H4 (cell line): ENCODE data around the gene OR6C76. TPM values are rescaled to one million over a fixed set of nuclear protein-coding genes. Genes with fewer than 3 reads are reported as not detected.
"Not testable (repeated sequence)": the region's sequence is repeated elsewhere in the genome, so short reads cannot be mapped to it uniquely, and the experiment has no call there.

Source experiments
- DNase-seq: peaks from one replicate; pipeline ENCODE4 v3.0.0-alpha.2; 2015; ENCODE audit warnings: low spot score
- total RNA-seq: library from RNA; depleted of rRNA; stranded (reverse); fragments of >200 nt; shearing (Covaris generic); gene quantifications from 2 replicates; pipeline ENCODE4 v1.2.3, GENCODE V29; 2014; rRNA removed

The OR6C76 gene
- total RNA-seq, result not detected in 2 replicates

DNA sequence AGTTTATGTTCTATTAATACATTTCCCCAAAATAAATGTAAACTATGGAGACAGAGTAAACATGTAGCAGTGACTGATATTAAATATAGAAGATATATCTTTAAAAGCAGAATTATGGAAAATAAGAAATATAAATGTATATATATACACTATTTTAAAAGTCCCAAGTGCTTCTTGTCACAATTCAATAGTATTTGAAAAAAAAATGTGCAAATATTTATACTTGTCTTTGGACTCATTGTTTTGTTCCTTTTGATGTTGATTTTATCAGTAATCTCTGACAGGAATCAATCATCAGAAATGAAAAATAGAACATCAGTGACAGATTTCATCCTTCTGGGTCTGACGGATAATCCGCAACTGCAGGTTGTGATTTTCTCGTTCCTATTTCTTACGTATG, at the start of gene OR6C76:
OR6C76 (plus strand) TSS at position 301 of the 400 bp plus-strand sequence; CDS start at position 301, 0 bp downstream.
- no peak for DNase-seq

GRCh38 chr12:55385891-55386290, 40.2 kb upstream of the OR6C76 start:
- no peak for DNase-seq

- DNase-seq, result no peak
These were observed 33.8 kb upstream of the OR6C76 start for GRCh38 chr12:55392032-55392795.

DNA sequence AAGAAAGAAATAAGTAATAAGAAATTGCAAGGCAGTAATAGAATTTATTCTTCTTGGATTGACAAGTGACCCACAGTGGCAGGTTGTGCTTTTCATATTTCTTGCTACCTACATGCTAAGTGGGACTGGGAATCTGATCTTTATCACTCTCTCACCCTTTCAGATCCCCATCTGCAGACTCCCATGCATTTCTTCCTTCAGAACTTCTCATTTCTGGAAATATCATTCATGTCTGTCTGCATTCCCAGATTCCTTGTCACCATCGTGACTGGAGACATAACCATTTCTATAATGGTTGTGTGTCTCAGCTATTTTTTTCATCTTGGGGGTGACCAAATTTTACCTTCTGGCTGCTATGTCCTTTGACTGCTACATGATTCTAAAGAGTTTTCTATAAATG, 29.7 kb upstream of the OR6C76 start:
- DNase-seq, result no peak

GRCh38 chr12:55400229-55400628, 25.8 kb upstream of the OR6C76 start, which contains the start of gene OR6C65:
Gene OR6C65 (plus strand): TSS chr12:55400529. CDS start chr12:55400529, 0 bp downstream.
- DNase-seq, result no peak

GRCh38 chr12:55407866-55408265, 18.2 kb upstream of the OR6C76 start:
- DNase-seq, result no peak

DNA sequence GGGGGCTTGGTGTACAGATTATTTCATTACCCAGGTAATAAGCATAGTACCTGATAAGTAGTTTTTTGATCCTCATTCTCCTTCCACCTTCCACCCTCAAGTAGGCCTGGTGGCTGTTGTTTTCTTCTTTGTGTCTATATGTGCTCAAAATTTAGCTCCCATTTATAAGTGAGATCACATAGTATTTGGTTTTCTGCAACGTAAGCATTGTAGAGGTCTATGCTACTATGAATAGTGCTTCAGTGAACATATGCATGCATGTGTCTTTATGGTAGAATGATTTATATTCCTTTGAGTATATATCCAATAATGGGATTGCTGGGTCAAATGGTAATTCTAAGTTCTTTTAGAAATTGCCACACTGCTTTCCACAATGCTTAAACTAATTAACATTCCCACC, 16.9 kb upstream of the OR6C76 start:
- DNase-seq, result not testable (repeated sequence)

DNA sequence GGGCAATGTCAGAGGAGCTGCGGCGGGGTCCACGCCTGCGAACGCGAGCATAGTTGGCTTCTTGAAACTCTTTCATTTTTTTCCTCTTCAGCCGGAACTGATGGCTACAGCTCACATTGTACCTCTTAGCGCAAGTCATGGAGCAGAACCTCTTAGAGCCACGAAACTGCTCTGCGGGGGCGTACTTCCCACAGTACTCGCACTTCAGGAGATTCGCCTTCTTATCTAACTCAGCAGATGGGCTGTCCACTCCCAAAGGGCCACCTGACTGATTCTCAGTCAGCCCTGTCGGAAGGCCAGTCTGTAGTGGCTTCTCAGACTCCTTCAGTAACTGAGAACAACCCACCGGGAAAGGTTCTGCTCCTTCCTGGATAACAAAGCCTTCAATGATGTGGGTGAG, 13.9 kb upstream of the OR6C76 start:
- DNase-seq, result not testable (repeated sequence)

DNA sequence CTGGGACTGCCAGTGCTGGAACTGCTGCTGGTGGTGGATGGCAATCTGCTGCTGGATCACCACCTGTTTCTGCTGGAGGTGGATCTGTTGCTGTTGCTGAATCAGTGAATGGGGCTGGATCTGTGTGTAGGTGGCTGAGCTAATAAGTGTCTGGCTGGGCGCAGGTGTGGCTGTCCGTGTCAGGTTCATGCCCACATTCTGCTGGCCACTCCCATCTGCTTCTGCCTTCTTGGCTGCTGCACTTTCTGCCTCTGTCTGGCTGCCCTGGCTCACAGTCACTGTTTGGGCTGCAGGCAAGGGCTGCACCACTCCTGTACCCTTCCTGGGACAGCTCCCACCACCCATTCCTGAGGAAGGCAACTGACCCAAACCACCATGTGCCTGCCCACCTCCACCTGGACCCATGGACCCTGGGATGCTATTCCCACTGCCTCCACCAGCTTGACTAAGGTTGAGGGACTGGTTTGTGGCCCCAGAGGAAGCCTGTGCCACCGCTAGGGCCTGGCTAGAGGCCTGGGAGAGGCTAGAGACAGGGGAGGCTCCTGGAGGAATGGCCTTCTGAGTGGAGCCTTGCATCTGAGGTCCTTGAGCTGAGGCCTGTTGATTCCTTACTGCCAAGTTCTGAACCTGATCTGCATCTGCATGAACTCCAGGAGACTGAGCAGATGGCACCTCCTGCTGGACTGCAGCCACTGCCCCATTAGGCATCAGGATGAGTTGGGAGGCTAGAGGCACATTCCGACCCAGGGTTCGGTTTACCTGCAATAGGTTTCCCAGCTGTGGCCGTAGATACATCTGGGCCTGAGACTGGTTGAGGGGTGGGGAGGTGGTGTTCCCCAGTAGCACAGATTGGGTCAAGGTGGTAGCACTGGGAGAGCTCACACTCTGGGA, 12.3 kb upstream of the OR6C76 start:
- not testable (repeated sequence) for DNase-seq

DNA sequence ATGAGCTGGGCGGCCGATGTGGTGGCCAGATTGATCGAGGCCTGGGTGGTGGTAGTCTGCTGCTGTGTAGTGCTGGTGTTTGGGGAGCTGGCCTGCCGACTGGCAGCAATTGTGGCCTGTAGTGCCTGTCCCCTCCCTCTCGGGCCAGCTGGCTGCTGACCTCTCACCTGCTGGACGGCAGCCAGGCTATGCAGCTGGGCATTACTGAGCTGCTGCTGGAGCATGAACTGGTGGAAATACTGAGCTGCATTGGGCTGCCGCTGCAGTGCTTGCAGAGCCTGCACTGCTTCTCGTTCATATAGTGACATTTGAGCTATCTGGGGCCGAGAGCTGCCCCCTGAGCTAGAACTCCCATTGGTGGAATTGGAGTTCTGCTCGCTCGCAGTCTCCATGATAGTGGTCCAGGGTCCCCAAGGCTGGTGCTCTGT, 11.6 kb upstream of the OR6C76 start:
- not testable (repeated sequence) for DNase-seq

- not testable (repeated sequence) for DNase-seq
These were observed 11.2 kb upstream of the OR6C76 start for GRCh38 chr12:55414889-55415288.

- no peak for DNase-seq
These were observed 9.1 kb upstream of the OR6C76 start for GRCh38 chr12:55416961-55417360.

DNA sequence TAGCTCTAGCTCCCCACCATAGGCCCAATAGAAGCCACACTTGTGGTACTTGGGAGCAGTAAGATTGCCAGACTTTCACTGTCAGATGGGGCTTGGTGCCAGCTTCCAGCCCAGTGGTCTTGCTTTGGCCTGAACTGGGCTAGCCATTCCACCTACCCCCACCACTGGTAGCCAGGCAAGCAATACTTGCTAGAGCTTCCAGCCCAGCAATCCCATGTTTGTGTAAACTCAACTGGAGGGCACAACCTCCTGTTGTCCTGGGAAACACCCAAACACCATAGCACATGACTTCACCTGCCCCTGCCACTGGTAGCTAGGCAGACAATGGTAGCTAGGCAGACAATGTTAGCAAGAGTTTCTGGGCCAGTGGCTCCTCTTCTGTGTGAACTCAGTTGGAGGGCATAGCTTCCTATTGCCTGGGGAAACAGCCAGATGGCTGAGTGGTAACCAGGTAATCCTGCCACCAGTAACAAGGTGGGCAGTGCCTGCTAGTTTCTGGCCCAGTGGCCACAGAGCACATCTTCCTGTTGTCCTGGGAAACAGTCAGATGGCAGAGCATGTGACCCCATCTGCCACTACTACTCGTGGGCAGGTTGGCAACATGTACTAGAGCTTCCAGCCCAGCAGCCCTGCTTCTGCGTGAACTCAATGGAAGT, 5.6 kb upstream of the OR6C76 start:
- DNase-seq, result no peak

- DNase-seq, result no peak
These were observed 2.5 kb downstream of the OR6C76 start for GRCh38 chr12:55428331-55429243.

DNA sequence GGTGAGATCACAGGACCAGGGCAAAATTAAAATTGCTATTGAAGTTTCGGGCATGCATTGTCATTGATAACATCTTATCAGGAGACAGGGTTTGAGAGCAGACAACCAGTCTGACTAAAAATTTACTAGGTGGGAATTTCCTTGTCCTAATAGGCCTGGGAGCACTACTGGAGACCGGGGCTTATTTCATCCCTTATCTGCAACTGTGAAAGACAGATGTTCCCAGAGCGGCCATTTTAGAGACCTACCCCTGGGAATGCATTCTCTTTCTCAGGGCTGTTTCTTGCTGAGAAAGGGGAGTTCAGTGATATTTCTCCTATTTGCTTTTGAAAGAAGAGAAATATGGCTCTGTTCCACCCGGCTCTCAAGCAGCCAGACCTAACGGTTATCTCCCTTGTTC, 15.2 kb downstream of the OR6C76 start:
- DNase-seq, result not testable (repeated sequence)

DNA sequence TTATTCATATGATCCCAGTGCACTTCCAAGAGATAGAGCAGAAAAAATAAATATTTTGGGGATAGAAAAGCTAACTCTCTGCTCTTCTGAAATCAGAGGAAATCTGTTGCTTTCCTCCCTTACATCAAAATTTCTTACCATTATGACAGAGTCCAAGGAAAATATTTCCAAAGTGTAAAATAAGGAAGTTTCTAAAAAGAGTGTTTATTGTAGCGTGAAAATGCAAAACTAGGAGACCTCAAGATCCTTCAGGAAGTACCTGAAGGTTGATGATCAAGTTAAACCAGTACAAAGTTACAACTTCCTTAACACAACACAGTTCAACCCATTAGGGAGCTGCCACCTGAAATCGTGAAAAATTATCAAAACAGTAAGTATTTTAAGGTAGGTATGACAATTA, 17.7 kb downstream of the OR6C76 start, which contains the start of gene OR6C2:
OR6C2 (plus strand) TSS at position 301 of the 400 bp plus-strand sequence. CDS start 8,138 bp downstream, outside the sequence.
- DNase-seq, result no peak

DNA sequence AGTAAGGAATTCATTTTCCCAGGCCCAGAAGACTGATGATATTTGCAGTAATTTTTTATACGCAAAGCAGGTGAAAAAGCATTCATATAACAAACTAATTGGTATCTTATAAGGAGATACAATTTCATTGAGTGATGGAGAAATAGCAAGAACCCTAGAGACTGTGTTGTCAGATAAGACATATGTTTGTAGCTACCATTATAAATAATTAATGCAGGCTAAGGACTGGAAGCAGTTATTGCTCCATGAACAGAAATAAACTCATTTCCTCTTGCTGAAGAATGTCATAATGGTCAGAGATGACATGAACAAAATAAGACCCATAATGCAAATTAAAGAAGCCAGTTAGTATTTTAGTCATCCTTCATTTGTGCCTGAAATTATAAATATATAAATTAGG, 19.3 kb downstream of the OR6C76 start:
- no peak for DNase-seq

- no peak for DNase-seq
These were observed 20.3 kb downstream of the OR6C76 start for GRCh38 chr12:55446326-55446725.

DNA sequence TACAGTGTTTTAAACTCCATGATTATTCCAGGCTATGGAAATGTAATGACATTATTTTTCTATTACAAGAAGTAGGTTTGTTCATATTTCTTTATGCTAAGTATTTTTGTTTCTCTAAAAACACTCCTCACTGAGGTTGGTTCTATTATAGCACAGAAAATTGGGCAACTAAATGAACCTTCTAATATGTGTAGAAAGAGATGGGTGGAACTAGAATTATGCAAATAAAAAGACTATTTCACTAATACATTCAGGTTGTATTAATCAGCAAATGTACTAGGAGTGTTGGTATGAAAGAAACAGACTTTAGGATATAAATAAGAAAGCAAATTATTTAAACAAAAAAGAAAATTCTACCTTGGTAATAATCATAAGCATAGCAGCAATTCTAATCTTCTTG, 22.8 kb downstream of the OR6C76 start:
- DNase-seq, result no peak

GRCh38 chr12:55464926-55465325, 38.9 kb downstream of the OR6C76 start:
- not testable (repeated sequence) for DNase-seq

DNA sequence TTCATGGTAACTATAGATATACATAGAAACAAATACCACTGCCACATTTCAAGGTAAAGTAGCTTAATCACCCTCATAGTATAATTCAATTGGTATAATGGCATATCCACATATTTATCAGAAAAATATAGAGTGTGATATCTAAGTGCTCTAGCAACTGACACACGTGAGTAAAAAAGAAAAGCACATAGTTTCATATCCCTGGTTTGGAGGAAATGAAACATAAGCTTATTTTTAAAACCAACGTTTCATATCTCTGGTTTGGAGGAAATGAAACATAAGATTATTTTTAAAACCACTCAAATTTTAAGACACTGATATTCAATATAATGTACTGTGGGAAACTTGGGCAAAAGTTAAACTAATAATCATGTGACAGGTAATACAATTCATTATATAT, 41.8 kb downstream of the OR6C76 start:
- DNase-seq, result no peak
